ENCODE data around the gene WSCD2. TPM values are rescaled to one million over a fixed set of nuclear protein-coding genes. Genes with fewer than 3 reads are reported as not detected.

WSCD2 gene
- total and polyA plus RNA-seq, 2 donors (not counting 1 experiment from before 2014, with no cell fraction given): 1.1 to 5.9 TPM

DNA sequence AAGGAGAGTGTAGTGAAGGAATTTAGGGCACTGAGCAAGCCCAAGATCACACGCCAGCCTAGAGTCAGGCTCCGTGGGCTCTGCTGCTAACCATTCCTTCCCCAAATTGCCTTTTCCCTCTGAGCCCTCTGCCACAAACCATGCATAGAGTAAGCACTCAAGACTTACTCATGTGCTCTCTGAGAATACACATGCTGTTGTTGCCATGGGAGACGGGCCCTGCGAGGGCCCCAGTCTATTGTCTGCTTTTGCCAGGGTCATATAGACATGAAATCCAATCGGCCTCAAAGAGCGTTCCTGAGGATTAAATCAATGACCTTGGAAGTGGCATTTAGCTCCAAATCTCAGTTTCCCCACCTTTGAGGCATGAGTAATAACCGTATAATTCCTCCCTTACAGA lies 48.7 kb upstream of the WSCD2 start:
- Mint-ChIP-seq H3K4me3 (no peak overlapping the region), H3K9me3 (ENCODE audit: insufficient read depth) (peaks cover 4% of the 10 kb centered on the region), H3K4me1 (no peaks in the 10 kb centered on the region), H3K27me3 (peaks cover 50% of the 10 kb centered on the region), H3K27ac (no peak overlapping the region)
- Histone ChIP-seq H3K4me3 (ENCODE audit: control extremely low read depth in 1 of 5, extremely low read depth in 1 of 5, insufficient read depth in 1 of 5, low read depth in 2 of 5, low read length in 4 of 5) (no peak overlapping the region), H3K36me3 (replicated peaks in 1 of 2; ENCODE audit: control extremely low read depth in 1 of 2, control insufficient read depth in 1 of 2, extremely low read depth in 1 of 2, insufficient read depth in 2 of 2, low read length in 1 of 2) (no peaks in the 10 kb centered on the region), H3K4me2 (replicated peaks; ENCODE audit: low read depth, low read length, poor library complexity, severe bottlenecking) (no peak overlapping the region), H4K20me1 (ENCODE audit: control insufficient read depth, insufficient read depth, low read length, poor library complexity, severe bottlenecking) (no peaks in the 10 kb centered on the region), H2AFZ (ENCODE audit: insufficient read depth, low read depth, low read length, poor library complexity, severe bottlenecking) (no peak overlapping the region), H3K27me3 (replicated peaks in 1 of 4; ENCODE audit: control extremely low read depth in 1 of 4, control insufficient read depth in 3 of 4, insufficient read depth in 4 of 4, low read length in 3 of 4) (peaks cover 0 to 12% (median 0%) of the 10 kb centered on the region in 4 experiments), H3K4me1 (ENCODE audit: control insufficient read depth in 2 of 2, insufficient read depth in 2 of 2, low read length in 2 of 2) (no peaks in the 10 kb centered on the region), H3K27ac (ENCODE audit: low read length in 2 of 2) (no peak overlapping the region), H3K9ac (ENCODE audit: low read length) (no peak overlapping the region), H3K79me2 (ENCODE audit: control insufficient read depth, insufficient read depth, low read length) (no peaks in the 10 kb centered on the region), H3K9me3 (ENCODE audit: control extremely low read depth in 1 of 3, control insufficient read depth in 2 of 3, insufficient read depth in 1 of 3, low read length in 2 of 3) (peaks cover 0 to 3% (median 0%) of the 10 kb centered on the region in 3 donors)
- POLR2A ChIA-PET: no interaction called here
- no peak for ATAC-seq (ENCODE audit: low read depth)
- no peak for TF ChIP-seq EZH2 (IDR thresholded peaks at IDR 0.05; ENCODE audit: borderline replicate concordance, insufficient read depth, low read depth, low read length, poor library complexity, severe bottlenecking)
- TF ChIP-seq, protein P1, sequence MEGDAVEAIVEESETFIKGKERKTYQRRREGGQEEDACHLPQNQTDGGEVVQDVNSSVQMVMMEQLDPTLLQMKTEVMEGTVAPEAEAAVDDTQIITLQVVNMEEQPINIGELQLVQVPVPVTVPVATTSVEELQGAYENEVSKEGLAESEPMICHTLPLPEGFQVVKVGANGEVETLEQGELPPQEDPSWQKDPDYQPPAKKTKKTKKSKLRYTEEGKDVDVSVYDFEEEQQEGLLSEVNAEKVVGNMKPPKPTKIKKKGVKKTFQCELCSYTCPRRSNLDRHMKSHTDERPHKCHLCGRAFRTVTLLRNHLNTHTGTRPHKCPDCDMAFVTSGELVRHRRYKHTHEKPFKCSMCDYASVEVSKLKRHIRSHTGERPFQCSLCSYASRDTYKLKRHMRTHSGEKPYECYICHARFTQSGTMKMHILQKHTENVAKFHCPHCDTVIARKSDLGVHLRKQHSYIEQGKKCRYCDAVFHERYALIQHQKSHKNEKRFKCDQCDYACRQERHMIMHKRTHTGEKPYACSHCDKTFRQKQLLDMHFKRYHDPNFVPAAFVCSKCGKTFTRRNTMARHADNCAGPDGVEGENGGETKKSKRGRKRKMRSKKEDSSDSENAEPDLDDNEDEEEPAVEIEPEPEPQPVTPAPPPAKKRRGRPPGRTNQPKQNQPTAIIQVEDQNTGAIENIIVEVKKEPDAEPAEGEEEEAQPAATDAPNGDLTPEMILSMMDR (IDR thresholded peaks at IDR 0.05): no peak
- intact Hi-C loops (cut with micrococcal nuclease): no loop called here
- 85% methylated on average over 6 of the region's 7 CpGs for WGBS (ENCODE audit: insufficient coverage)
- CTCF ChIA-PET: no interaction called here
- no peak for DNase-seq

DNA sequence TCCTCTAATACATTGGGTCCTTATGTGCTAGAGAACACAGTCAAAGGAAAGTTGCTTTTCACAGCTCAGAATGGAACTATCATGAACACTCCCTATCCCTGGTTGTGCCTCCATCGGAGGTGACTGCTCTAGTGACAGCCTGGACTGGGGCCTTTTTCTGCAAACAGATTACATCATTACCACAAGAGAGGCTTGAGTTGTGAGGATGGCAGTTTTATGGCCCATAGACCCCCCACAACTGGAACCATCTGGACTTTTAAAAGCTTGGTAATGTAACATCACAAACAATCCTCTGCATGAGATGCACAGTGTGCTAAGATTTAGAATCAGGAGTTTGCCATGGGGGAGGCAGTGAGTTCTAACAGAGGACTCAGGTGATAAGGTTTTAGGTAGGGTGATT lies 46.6 kb upstream of the WSCD2 start:
- Histone ChIP-seq H3K9me3 (ENCODE audit: control extremely low read depth in 1 of 3, control insufficient read depth in 2 of 3, insufficient read depth in 1 of 3, low read length in 2 of 3) (peaks cover 3 to 5% (median 5%) of the 10 kb centered on the region in 3 donors), H3K4me1 (ENCODE audit: control insufficient read depth in 2 of 2, insufficient read depth in 2 of 2, low read length in 2 of 2) (no peaks in the 10 kb centered on the region), H3K4me2 (replicated peaks; ENCODE audit: low read depth, low read length, poor library complexity, severe bottlenecking) (no peak overlapping the region), H3K36me3 (replicated peaks in 1 of 2; ENCODE audit: control extremely low read depth in 1 of 2, control insufficient read depth in 1 of 2, extremely low read depth in 1 of 2, insufficient read depth in 2 of 2, low read length in 1 of 2) (no peaks in the 10 kb centered on the region), H3K27ac (ENCODE audit: low read length in 2 of 2) (no peak overlapping the region), H2AFZ (ENCODE audit: insufficient read depth, low read depth, low read length, poor library complexity, severe bottlenecking) (no peak overlapping the region), H4K20me1 (ENCODE audit: control insufficient read depth, insufficient read depth, low read length, poor library complexity, severe bottlenecking) (no peaks in the 10 kb centered on the region), H3K4me3 (ENCODE audit: control extremely low read depth in 1 of 5, extremely low read depth in 1 of 5, insufficient read depth in 1 of 5, low read depth in 2 of 5, low read length in 4 of 5) (no peak overlapping the region), H3K9ac (ENCODE audit: low read length) (no peak overlapping the region), H3K79me2 (ENCODE audit: control insufficient read depth, insufficient read depth, low read length) (no peaks in the 10 kb centered on the region), H3K27me3 (replicated peaks in 1 of 4; ENCODE audit: control extremely low read depth in 1 of 4, control insufficient read depth in 3 of 4, insufficient read depth in 4 of 4, low read length in 3 of 4) (peaks cover 0 to 12% (median 0%) of the 10 kb centered on the region in 4 experiments)
- WGBS (ENCODE audit: insufficient coverage): no CpG with 5 or more reads among the region's 1 CpG
- Mint-ChIP-seq H3K9me3 (ENCODE audit: insufficient read depth) (peaks cover 9% of the 10 kb centered on the region), H3K4me1 (no peaks in the 10 kb centered on the region), H3K27me3 (peaks cover 38% of the 10 kb centered on the region), H3K27ac (no peak overlapping the region), H3K4me3 (no peak overlapping the region)
- intact Hi-C loops (cut with micrococcal nuclease): no loop called here
- CTCF ChIA-PET: no interaction called here
- no peak for DNase-seq
- POLR2A ChIA-PET: no interaction called here
- no peak for ATAC-seq (ENCODE audit: low read depth)
- no peak for TF ChIP-seq EZH2 (IDR thresholded peaks at IDR 0.05; ENCODE audit: borderline replicate concordance, insufficient read depth, low read depth, low read length, poor library complexity, severe bottlenecking)
- TF ChIP-seq, protein P1 (IDR thresholded peaks at IDR 0.05): no peak
